Activated T-cell treated with anti-CD3 and anti-CD28 coated beads, Interleukin-2, amount 50 U/mL, for 4 hours (primary cell): ENCODE data around the gene PRKG1. TPM values are rescaled to one million over a fixed set of nuclear protein-coding genes. Genes with fewer than 3 reads are reported as not detected.

ENCODE experiments used
- ATAC-seq, 2 donors: fragments of 200-7000 bp; cut with Tn5 transposase; one replicate each; pipeline ENCODE4 v1.10.0; 2021
- DNase-seq: peaks from one replicate; pipeline ENCODE4 v3.0.0-alpha.2; 2020
- H3K27me3 Mint-ChIP-seq: one replicate; pipeline ENCODE4 v1.8.0; 2021; ENCODE audit warnings: low read depth, mixed read lengths
- H3K36me3 Mint-ChIP-seq: one replicate; pipeline ENCODE4 v1.8.0; 2022; ENCODE audit warnings: mixed read lengths; ENCODE audit not compliant: insufficient read depth
- H3K4me1 Mint-ChIP-seq: one replicate; pipeline ENCODE4 v1.8.0; 2021; ENCODE audit warnings: low read depth, mixed read lengths
- H3K4me3 Mint-ChIP-seq: one replicate; pipeline ENCODE4 v1.8.0; 2021; ENCODE audit warnings: mild to moderate bottlenecking, moderate library complexity, mixed read lengths
- H3K9me3 Mint-ChIP-seq: one replicate; pipeline ENCODE4 v1.8.0; 2021; ENCODE audit warnings: mixed read lengths
- total RNA-seq, 3 donors: library from RNA; stranded (reverse); gene quantifications; one replicate each; pipeline ENCODE4 v1.2.1, GENCODE V29; 2021

Gene PRKG1
- total RNA-seq, 3 donors from 2014 or later, result 0.08 TPM; not detected in 2

DNA sequence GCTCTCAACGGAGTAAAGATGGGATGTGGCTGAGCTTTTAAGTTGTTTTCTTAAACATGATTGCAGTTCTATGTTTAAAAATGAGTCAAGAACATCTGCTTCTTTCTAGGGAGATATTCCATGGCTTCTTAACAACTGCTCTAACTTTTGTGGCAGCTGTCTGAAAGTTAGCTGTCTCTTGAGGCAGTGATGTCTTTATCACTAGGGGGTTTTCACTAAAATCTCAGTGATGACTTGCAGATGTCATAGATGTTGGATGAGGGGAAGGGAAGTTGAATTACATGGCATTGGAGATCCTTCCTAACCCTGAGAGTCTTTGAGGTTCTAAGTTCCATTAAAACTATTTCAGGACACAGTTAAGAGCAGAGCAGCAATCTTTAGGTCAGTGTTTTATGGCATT lies 43.5 kb downstream of the PRKG1 start:
- Mint-ChIP-seq H3K4me3 (no peak overlapping the region), H3K36me3 (no peaks in the 10 kb centered on the region), H3K27me3 (no peaks in the 10 kb centered on the region), H3K4me1 (no peaks in the 10 kb centered on the region), H3K9me3 (no peaks in the 10 kb centered on the region)
- DNase-seq (no peak), ATAC-seq (no peak)

DNA sequence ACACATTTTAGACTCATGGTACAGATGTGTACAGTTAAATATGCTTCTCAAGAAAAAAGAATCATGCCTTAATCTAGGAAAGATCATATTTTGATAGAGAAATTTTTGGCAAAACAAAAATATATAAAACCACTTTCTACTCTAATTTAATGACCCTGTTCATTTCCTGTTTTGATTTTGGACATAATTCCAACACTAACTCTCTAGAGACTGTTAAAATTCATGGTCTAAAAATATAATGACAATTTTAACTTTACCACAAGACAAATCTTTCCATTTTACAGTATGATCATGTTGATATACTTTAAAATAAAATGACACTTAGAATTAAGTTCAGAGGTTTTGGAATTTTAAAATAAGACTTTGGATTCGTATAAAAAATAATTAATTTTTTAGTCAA lies 45.2 kb downstream of the PRKG1 start:
- no peak for DNase-seq
- H3K4me3 Mint-ChIP-seq, result no peak overlapping the region
- no peaks in the 10 kb centered on the region for H3K9me3 Mint-ChIP-seq
- no peaks in the 10 kb centered on the region for H3K4me1 Mint-ChIP-seq
- no peaks in the 10 kb centered on the region for H3K36me3 Mint-ChIP-seq
- ATAC-seq, result no peak
- no peaks in the 10 kb centered on the region for H3K27me3 Mint-ChIP-seq

DNA sequence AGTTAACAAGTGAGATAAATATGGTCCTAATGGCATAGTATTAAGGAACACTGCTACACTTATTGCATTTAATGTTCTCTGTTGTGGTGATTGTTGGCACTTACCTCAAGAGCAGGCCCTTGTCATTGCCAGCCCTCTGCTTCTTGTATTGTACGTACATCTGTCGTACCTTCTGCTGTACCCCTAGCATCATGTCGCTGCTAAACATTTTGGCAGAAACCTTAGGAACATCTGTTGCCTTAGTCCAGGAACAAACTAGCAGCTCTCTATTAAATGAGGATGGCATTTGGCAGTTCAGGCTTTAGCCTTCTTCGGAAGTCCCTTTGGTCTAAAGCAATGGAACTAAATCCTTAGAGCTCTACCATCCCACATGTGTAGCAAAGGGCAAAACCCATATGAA lies 47.6 kb downstream of the PRKG1 start:
- Mint-ChIP-seq H3K36me3 (no peaks in the 10 kb centered on the region), H3K27me3 (no peaks in the 10 kb centered on the region), H3K9me3 (no peaks in the 10 kb centered on the region), H3K4me3 (no peak overlapping the region), H3K4me1 (no peaks in the 10 kb centered on the region)
- no peak for DNase-seq
- ATAC-seq, result no peak

DNA sequence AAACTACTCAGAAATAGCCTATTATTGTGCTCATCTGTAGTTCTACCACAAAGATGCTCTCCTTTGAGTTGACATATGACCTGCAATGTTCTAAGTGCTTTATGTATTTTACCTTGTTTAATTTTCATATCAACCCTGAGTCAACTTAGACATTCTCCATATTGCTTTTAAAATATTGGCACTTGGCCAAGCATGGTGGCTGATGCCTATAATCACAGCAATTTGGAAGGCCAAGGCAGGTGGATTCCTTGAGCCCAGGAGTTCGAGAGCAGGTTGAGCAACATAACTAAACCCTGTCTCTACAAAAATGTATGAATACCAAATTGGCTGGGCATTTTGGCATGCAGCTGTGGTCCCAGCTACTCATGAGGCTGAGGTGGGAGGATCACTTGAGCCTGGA lies 50.6 kb downstream of the PRKG1 start:
- H3K4me1 Mint-ChIP-seq, result no peaks in the 10 kb centered on the region
- H3K27me3 Mint-ChIP-seq, result no peaks in the 10 kb centered on the region
- ATAC-seq (no peak), DNase-seq (no peak)
- H3K9me3 Mint-ChIP-seq, result no peaks in the 10 kb centered on the region
- no peak overlapping the region for H3K4me3 Mint-ChIP-seq
- no peaks in the 10 kb centered on the region for H3K36me3 Mint-ChIP-seq

DNA sequence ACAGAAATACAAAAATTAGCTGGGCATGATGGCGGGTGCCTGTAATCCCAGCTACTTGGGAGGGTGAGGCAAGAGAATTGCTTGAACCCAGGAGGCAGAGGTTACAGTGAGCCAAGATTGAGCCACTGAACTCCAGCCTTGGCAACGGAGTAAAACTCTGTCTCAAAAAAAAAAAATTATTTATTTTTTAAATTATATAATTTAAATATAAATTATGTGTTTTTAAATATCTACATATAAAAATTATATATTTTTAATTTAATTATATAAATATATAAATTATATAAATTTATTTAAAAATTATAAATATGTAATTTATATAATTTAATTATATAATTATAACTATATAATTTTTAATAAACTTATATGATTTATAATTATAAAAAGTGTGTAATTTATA lies 51.2 kb downstream of the PRKG1 start:
- Mint-ChIP-seq H3K27me3 (no peaks in the 10 kb centered on the region), H3K9me3 (no peaks in the 10 kb centered on the region), H3K36me3 (no peaks in the 10 kb centered on the region), H3K4me3 (no peak overlapping the region), H3K4me1 (no peaks in the 10 kb centered on the region)
- ATAC-seq, result no peak
- DNase-seq, result no peak

DNA sequence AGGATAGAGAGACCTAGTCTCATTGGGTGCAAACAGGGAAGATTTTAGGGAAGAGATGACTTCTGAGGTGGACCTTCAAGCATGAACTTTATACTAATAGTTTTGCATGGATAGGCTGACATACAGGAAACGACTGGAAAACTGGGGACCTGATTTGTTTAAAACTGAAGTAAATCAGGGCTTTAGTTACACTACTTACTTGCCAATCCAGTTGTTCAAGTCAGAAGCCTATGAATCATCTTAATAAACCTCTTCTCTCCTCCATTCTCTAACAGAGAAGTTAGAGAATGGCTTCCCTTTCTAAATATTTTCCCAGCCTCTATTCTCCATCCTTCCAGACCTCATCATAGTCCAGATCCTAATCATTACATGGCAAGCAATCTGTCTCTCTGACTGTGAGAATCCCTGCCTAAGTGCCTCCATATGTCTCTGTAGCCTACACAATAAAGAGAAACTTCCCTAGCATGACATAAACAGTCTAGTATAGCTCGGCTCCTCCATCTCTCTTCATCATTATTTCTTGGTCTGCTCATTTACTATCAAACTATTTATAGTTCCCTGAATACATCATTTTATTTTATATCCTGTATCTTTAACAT lies 55.8 kb downstream of the PRKG1 start:
- no peak for ATAC-seq
- H3K4me1 Mint-ChIP-seq, result no peaks in the 10 kb centered on the region
- DNase-seq, result no peak
- H3K36me3 Mint-ChIP-seq, result no peaks in the 10 kb centered on the region
- no peaks in the 10 kb centered on the region for H3K9me3 Mint-ChIP-seq
- H3K27me3 Mint-ChIP-seq, result no peaks in the 10 kb centered on the region
- H3K4me3 Mint-ChIP-seq, result no peak overlapping the region

DNA sequence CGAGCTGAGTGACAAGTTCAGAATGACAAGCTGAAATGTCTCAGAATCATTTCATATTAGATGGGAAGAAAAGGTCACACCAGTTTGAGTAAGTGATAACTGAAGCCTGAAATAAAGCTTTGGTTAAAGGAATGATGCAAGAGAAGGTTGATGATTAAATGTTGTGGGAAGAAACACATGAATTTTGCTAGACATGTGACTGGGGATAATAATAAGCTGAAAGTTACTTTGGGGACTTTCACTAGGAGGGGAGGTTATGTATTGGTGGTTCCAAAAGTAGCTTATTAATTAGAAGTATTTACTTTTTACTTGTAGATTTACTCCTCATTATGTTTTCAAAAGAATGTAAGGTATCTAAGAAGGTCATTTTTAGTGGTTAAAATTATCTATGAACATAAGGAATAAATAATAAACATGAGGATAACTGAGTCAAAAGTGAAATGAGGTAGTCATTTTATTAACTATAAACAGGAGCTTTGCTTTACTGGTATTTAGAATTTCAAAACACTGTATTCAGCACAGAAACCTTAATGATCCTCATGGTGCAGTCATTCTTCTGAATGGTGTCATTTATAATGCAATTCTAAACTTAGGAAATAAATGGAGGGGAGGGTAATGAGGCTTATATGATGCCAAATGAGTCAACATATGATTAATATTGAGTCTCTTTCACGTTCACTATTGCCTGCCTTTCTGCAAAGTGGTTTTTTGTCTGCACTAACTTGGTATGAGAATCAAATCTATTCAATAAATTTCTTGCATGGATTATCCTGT lies 63.7 kb downstream of the PRKG1 start:
- Mint-ChIP-seq H3K36me3 (no peaks in the 10 kb centered on the region), H3K9me3 (no peaks in the 10 kb centered on the region), H3K4me1 (no peaks in the 10 kb centered on the region), H3K4me3 (no peak overlapping the region), H3K27me3 (no peaks in the 10 kb centered on the region)
- no peak for ATAC-seq
- DNase-seq, result no peak

DNA sequence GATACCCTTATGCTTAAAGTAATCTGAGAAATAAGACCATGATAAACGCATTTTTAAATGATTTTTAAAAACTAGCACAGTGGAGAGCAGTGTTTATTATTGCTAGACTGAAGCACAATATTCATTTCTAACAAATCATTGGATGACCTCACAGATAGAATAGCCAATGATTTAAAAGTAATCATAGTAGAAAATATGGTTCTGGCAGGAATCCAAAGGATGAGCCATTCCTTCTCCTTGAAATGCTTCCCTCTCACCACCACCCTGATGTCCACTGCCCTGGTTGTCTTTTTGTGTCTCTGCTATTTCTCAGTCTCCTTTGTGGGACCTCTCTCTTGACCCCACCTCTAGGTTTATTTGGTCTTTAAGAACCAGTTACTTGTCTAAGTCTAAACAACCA lies 64.9 kb downstream of the PRKG1 start:
- DNase-seq (no peak), ATAC-seq (no peak)
- Mint-ChIP-seq H3K4me3 (no peak overlapping the region), H3K27me3 (no peaks in the 10 kb centered on the region), H3K36me3 (no peaks in the 10 kb centered on the region), H3K4me1 (no peaks in the 10 kb centered on the region), H3K9me3 (no peaks in the 10 kb centered on the region)

DNA sequence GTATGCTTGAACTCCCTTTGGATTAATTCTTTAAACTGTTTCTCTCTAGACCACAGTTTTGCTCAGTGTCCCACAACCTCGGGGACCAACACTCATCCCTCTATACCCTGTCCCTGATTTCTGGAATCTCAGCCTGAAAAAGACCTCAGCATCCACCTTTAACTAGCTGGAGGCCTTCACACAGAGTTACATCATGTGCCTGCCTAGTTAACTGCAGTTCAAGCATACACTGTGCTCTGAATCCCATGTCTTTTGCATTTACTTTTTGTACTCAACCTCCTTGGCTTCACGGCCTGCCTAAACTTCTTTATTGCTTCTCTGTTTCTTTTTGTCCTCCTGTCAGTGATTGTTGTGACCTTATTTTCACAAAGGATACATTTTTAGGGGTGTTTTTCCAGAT lies 66.7 kb downstream of the PRKG1 start:
- ATAC-seq (no peak), DNase-seq (no peak)
- Mint-ChIP-seq H3K36me3 (no peaks in the 10 kb centered on the region), H3K9me3 (no peaks in the 10 kb centered on the region), H3K27me3 (no peaks in the 10 kb centered on the region), H3K4me3 (no peak overlapping the region), H3K4me1 (no peaks in the 10 kb centered on the region)

DNA sequence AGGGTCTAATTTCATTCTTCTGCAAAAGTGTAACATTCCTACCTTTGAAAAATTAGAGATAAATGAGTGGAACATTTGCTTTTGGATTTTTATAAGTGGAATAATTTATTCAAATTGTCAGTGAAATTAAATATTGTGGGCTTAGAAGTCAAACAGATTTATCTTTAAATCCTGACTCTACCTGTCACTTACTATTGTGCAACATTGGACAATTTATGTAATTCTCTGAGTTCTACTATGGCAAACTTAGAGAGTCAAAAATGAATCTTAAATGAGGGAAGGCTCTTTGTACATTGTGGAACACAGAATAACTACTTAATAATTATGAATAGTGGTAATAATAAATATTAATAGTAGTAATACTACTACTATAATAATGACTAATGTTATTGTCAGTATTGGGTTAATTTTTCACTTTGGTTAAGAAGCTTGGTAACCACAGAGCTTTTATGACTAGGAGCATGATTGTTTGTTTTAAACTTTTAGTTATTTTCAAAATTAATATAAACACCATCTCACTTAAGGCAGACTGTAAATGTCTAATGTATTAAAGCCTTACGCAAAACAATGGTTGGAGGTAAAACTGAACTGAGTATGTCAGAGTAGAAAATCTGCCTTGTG lies 70.0 kb downstream of the PRKG1 start:
- no peaks in the 10 kb centered on the region for H3K4me1 Mint-ChIP-seq
- no peaks in the 10 kb centered on the region for H3K27me3 Mint-ChIP-seq
- no peak for DNase-seq
- H3K4me3 Mint-ChIP-seq, result no peak overlapping the region
- no peak for ATAC-seq
- H3K9me3 Mint-ChIP-seq, result no peaks in the 10 kb centered on the region
- no peaks in the 10 kb centered on the region for H3K36me3 Mint-ChIP-seq

DNA sequence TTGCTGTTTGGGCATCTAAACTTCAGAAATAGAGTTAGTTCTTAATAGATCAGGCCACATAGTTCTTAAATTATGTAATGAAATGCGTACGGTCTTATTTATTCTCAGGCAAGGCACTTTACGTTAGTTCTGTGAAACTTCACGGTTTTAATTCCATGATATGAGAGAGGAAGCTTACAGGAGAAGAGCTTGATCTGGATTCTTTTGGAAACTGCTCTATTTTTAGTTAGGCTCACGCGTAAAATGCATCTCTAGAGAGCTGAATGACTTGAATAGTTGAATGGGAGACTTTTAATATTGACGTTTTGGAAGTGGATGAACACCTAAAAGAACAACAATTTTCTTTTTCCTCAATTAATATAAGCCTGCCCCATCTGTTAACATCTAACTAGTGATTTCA lies 71.1 kb downstream of the PRKG1 start:
- no peaks in the 10 kb centered on the region for H3K27me3 Mint-ChIP-seq
- no peaks in the 10 kb centered on the region for H3K9me3 Mint-ChIP-seq
- DNase-seq (no peak), ATAC-seq (no peak)
- no peaks in the 10 kb centered on the region for H3K36me3 Mint-ChIP-seq
- H3K4me1 Mint-ChIP-seq, result no peaks in the 10 kb centered on the region
- H3K4me3 Mint-ChIP-seq, result no peak overlapping the region

DNA sequence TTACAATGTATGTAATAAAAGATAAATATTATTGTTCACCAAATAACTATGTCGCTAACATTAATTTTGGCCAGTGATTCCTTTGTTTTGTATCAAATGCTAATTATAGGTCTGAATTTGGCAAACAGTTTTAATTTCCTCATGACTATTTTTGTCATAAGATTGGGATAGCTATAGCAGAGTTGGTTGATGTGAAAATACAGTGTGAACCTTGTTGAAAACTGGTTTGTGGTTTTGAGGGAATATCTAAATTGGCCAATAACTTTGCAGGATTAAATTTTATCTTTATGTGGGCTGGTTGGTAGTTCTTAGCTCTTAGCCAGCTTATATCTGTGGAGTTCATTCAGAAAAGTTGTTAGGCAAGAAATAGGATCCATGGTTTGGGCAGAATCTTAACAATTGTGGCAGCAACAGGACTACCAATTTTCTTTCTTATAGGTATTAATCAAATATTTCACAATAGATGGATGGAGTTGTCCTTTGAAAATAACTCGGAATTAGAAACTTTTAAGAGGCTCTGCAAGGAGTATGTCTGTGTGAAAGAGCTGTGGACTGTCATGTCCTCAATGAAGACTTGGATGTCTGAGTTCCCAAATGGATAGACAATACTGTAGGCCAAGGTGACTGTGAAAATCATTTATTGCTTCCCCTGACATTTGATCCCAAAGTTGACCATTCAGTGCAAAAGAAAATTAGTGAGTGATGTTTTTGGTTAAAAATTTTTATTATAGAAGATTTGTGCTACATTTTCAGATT lies 73.5 kb downstream of the PRKG1 start:
- no peak for DNase-seq
- H3K27me3 Mint-ChIP-seq, result no peaks in the 10 kb centered on the region
- ATAC-seq, result no peak
- no peaks in the 10 kb centered on the region for H3K9me3 Mint-ChIP-seq
- no peak overlapping the region for H3K4me3 Mint-ChIP-seq
- no peaks in the 10 kb centered on the region for H3K36me3 Mint-ChIP-seq
- no peaks in the 10 kb centered on the region for H3K4me1 Mint-ChIP-seq

DNA sequence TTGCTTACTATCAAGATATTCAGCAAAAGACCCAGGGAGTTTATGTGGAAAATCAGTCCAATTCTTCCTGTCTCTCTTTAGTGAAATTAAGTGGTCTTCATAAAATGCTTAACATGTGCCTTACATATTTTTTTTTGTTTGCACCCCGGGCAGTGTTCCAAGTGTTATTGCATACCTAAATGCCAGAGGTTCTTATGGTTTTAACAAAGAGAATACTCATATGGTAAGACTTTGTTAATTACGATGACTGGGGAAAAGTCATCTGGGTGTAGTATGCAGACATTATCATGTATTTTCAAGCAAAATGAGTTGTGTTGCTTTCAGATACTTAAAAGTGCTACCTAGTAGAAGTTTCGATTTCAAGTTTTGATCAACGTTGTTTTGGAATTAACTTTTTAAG lies 82.6 kb downstream of the PRKG1 start:
- Mint-ChIP-seq H3K27me3 (no peaks in the 10 kb centered on the region), H3K9me3 (no peaks in the 10 kb centered on the region), H3K36me3 (no peaks in the 10 kb centered on the region), H3K4me3 (no peak overlapping the region), H3K4me1 (no peaks in the 10 kb centered on the region)
- DNase-seq (no peak), ATAC-seq (no peak)

DNA sequence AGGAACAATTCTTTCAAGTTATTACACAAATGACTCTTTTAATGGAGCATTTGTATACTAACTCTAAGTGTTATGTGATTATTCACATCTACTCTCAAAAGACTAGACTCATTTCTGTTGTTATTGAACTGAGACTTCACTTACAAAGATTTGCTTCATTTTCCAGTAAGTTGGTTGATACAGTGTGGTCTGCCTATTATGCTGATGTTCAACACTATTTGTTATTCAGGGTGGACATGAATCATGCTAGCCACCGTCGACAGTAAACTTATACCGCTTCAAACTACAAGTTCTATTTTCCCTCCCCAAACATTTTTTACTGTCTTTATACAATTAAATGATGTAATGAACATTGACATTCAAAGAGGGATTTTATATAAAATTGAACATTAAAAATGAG lies 84.5 kb downstream of the PRKG1 start:
- ATAC-seq, result no peak

More for the DNA sequence above, 84.5 kb downstream of the PRKG1 start:
- Mint-ChIP-seq H3K4me1 (no peaks in the 10 kb centered on the region), H3K36me3 (no peaks in the 10 kb centered on the region), H3K27me3 (no peaks in the 10 kb centered on the region), H3K9me3 (no peaks in the 10 kb centered on the region), H3K4me3 (no peak overlapping the region)
- no peak for DNase-seq
